HCT116 (cell line): ENCODE results near the gene KLHL22.

Experiments
- CEBPB ChIP-seq: IDR thresholded peaks from 2 replicates; pipeline ENCODE4 v1.6.1; 2012; ENCODE audit warnings: low read depth
- CTCF ChIP-seq, 3 experiments: fragments of 200-600 bp in 1 of 3; sonication (generic) in 1 of 3; IDR thresholded peaks in 2 of 3; conservative IDR thresholded peaks in 1 of 3; 2 replicates each; pipeline ENCODE4 v1.5.1; 2012 to 2017; ENCODE audit warnings: low read depth in 2 of 3, low read length in 2 of 3, antibody characterized with exemption in 1 of 3, borderline replicate concordance in 1 of 3, control low read depth in 1 of 3, mild to moderate bottlenecking in 1 of 3, mixed read lengths in 1 of 3, mixed run types in 1 of 3, moderate library complexity in 1 of 3; ENCODE audit not compliant: insufficient read depth in 1 of 3
- EGR1 ChIP-seq: IDR thresholded peaks from 2 replicates; pipeline ENCODE4 v1.6.1; 2012; ENCODE audit warnings: low read depth
- EZH2 ChIP-seq: fragments of 200-600 bp; sonication (generic); IDR thresholded peaks from 2 replicates; pipeline ENCODE4 v1.6.1; 2017; ENCODE audit warnings: antibody characterized with exemption, mixed run types
- JUND ChIP-seq: IDR thresholded peaks from 2 replicates; pipeline ENCODE4 v1.6.1; 2012
- POLR2A ChIP-seq: IDR thresholded peaks from 2 replicates; pipeline ENCODE4 v1.7.0; 2011; ENCODE audit warnings: borderline replicate concordance; ENCODE audit not compliant: insufficient read depth, insufficient read length; ENCODE audit errors: extremely low read depth
- POLR2AphosphoS5 ChIP-seq: IDR thresholded peaks from 2 replicates; pipeline ENCODE4 v1.6.1; 2011; ENCODE audit warnings: mild to moderate bottlenecking, low read depth, low read length, moderate library complexity
- RAD21 ChIP-seq: IDR thresholded peaks from 2 replicates; pipeline ENCODE4 v1.6.1; 2012; ENCODE audit warnings: low read depth, mild to moderate bottlenecking
- ZBTB33 ChIP-seq: IDR thresholded peaks from 2 replicates; pipeline ENCODE4 v1.6.1; 2011; ENCODE audit warnings: mild to moderate bottlenecking, low read length, moderate library complexity; ENCODE audit not compliant: insufficient replicate concordance; ENCODE audit errors: extremely low read depth

GRCh38 chr22:20531404-20532201 lies 36.0 kb upstream of the KLHL22 start:
- no peak for TF ChIP-seq JUND
- no peak; the same call in 1 of the 2 replicates for TF ChIP-seq POLR2AphosphoS5
- no peak for TF ChIP-seq POLR2A
- TF ChIP-seq EZH2 = no peak
- TF ChIP-seq CTCF (IDR thresholded peaks at IDR 0.05 in 2 of 3, conservative IDR thresholded peaks at IDR 0.05 in 1 of 3; ENCODE audit: borderline replicate concordance in 1 of 3, insufficient read depth in 1 of 3, low read depth in 2 of 3, low read length in 2 of 3) = no peak
- TF ChIP-seq CEBPB = no peak
- no peak for TF ChIP-seq ZBTB33
- no peak for TF ChIP-seq RAD21
- no peak for TF ChIP-seq EGR1
